Right forelimb (tissue), 1 donor: ENCODE data around the gene ITGA4.

Source experiments
- DNase-seq: peaks from one replicate; pipeline ENCODE4 v3.0.0-alpha.2; 2018

Gene ITGA4

DNA sequence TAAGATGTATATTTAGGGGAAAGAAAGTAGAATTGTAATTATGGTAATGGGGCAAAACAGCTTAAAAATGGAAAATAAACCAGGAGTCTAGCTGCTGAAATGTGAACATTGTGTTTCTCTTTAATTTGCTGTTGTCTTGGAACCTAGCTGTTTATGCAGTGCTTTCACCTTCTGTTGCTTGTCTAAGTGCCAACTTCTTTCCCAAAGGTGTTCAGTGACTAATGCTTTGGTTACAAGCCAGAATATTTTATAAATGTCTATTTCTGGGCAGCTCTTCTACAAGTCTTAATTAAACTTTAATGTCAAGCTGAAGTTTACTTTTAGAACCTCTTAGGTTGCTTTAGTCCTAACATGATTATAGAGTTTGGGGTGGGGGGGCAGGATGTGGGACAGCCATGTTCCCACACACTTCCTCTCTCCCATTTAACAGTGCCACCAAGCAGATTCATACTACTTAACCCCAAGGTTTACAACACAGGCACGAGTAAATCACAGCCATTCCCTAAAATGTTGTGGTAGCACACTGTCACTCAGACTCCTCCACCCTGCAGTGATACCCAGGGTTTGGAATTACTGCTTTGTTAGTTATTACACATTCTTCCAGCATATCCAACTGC, 60.6 kb downstream of the ITGA4 start:
- DNase-seq = no peak

GRCh38 chr2:181520253-181520652, 63.1 kb downstream of the ITGA4 start:
- DNase-seq = no peak

GRCh38 chr2:181523756-181524155, 66.6 kb downstream of the ITGA4 start:
- no peak for DNase-seq

- no peak for DNase-seq
Measured at GRCh38 chr2:181526014-181526413, 68.8 kb downstream of the ITGA4 start.

GRCh38 chr2:181527058-181527457, 69.9 kb downstream of the ITGA4 start:
- no peak for DNase-seq

DNA sequence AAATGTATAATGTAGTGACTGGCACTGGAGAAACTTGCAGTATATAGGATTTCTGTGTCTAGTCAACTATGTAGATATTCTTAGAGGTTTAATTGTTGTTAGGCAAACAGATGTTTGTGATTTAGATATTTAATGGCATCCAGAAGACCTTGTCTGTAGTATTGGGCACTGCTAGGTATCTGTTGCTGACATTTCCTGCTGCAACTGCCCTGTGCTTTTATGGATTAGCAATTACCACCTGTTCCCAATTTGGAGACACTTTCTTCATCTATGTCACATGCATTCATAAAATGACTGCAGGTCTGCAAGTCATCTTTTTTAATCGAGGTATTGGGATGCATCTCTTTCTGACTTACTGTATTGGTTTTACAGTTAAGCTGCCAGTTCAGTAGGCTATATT, 71.3 kb downstream of the ITGA4 start:
- no peak for DNase-seq

GRCh38 chr2:181536730-181537129, 79.5 kb downstream of the ITGA4 start:
- no peak for DNase-seq

DNA sequence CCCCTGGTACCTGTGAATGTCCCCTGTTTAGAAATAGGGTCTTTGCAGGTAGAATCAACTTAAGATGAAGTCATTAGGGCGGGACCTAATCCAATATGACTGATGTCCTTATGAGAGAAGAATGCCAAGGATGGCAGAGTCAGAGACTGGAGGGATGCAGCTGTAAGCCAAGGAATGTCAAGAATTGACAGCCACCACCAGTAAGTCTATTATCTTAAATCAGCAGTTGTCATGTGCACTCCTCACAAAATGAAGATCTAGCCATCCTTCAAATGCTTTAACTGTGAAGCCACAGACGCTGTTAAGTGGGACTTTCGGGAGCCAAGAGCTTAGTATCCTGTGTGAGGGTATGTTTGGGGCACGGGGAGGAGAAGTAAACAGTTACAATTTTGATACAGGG, 83.2 kb downstream of the ITGA4 start:
- DNase-seq = no peak

GRCh38 chr2:181542170-181542569, 85.0 kb downstream of the ITGA4 start:
- no peak for DNase-seq

DNA sequence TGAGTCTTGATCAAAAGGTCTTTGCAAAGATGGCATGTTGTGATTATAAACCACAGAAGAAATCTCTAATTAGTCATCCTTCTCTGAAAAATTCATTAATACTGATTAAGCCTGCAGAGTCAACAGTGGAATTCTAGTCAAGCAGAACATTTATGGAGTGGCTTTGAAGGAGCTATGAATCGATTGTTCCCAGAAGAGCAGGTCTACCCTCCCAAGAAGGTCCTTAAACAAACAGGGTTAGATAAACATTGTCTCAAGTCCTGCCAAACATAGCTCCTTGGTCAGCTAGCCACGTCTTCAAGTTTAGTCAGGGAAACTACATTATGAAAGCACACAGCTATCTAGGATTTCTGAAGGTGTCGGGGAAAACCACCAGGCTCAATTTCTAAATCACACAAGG, 88.9 kb downstream of the ITGA4 start:
- no peak for DNase-seq

GRCh38 chr2:181552808-181553207, 95.6 kb downstream of the ITGA4 start:
- DNase-seq = no peak

DNA sequence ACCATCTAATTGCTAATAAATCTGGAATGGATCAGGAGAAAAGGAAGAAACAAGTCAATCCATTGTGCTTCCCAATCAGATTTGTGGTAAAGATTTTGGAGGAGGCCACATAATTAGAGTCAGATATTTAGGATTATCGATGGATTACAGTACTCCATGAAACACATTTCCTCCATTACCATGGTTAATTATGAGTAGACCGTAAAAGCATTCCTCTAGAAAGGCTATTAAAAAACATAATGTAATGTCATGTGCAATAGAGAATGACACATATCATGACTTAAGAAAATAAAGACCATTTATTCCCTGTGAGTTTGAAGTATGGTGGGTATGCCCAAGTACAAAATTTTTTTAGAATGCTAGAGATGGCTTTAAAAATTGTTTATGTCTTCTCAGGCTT, 96.1 kb downstream of the ITGA4 start:
- DNase-seq = no peak

- no peak for DNase-seq
Measured at GRCh38 chr2:181554061-181554830, 97.1 kb downstream of the ITGA4 start.

DNA sequence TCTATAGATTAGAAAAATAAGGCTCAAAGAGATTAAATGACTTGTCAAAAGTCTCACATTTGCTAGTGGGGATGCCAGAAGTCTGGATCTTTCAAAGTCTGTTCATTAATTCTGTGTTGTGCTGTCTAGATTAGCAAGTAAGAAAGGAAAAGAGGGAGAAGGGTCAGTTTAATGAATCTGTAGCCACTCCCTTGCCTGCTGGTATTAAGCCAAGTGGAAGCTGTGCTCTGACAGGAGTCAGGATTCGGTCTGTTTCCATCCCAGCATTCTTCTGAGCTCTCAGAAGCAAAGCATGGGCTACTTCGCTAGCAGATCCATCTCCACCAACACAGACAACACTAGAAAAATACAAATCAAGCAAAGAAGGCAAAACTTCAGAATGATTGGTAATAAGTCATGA, 101.2 kb downstream of the ITGA4 start:
- no peak for DNase-seq

GRCh38 chr2:181563101-181563692, 106.0 kb downstream of the ITGA4 start:
- DNase-seq = no peak

DNA sequence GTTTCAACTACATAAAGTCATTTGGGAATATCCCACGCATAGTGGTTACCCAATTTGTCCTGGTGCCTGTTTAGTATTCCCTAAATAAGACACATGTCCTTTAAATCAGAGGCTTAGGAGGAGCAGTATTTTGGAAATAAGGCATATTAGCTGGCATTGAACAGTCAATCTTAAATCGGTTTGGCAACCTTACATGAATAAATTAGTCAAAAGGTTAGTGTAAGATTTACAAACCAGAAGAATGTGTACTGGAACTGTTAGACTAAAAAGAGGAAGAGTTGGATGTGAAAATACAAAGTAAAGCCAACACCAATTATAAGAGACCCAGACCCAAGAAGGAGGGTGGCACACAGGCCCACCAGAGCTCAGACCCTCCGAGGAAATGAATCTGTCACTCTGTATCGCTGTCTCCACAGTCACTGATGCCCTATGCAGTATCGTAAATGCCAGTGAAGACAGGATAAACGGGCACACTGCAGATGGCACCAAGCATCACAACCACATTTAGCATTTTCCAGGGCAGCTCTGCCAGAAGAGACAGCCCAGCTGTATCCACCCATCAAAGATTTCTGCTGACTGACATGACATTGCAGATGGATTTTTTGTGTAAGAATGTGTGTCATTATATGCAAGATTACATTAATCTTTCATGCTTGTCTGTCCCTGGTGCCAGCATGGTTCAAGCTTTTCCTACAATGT, 109.3 kb downstream of the ITGA4 start:
- no peak for DNase-seq

DNA sequence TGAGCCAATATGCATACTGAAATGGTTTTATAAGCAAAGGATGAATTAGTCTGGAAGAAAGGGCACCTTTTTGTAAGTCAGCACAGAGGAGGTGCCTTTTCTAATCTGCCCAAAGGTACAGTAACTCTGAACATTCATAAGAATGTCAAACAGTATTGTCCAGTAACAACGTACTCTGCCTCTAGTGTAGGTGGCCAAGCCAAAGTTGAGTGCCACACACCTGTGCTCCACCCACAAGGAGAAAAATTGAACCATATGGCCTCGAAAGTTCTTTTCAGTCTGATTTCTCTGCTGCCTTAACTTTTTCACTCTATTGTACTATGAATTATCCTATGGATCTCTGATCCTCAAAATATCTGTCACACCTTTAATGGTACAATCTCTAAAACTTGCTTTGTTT, 112.9 kb downstream of the ITGA4 start:
- no peak for DNase-seq

DNA sequence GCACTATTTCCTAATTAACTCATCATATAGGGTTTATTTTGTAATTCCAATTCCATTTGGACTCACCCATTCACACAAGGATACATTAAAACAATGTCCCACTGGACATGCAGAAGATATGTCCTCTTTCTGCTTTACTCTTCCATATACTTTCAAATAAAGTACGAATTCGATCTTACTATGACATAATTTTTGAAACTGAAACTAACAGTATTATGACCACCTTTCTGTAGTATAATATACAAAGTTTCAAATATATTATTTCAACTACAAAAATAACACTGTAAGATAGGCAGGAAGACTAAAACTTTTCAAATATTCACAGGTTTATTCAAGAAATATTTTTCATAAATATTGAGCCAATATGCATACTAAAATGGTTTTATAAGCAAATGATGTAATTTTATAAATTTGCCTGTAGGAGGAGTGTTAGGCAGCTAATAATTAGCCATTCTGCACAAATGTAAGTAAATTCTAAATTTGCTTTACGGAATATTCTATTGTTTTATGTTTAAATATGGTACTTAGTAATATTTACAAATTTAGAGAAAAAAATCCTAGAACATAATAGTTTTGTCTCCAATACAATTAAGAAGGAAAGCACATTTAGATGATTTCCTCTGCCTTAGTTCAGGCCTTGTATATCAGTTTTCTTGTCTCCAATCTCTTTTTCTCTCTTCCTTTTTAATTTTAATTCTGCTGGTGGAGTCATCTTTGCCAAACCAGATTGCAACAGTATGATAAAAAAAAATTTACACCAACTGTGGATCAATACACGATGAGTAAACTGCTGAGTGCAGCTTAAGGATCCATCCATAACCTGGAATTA, 113.9 kb downstream of the ITGA4 start:
- no peak for DNase-seq

DNA sequence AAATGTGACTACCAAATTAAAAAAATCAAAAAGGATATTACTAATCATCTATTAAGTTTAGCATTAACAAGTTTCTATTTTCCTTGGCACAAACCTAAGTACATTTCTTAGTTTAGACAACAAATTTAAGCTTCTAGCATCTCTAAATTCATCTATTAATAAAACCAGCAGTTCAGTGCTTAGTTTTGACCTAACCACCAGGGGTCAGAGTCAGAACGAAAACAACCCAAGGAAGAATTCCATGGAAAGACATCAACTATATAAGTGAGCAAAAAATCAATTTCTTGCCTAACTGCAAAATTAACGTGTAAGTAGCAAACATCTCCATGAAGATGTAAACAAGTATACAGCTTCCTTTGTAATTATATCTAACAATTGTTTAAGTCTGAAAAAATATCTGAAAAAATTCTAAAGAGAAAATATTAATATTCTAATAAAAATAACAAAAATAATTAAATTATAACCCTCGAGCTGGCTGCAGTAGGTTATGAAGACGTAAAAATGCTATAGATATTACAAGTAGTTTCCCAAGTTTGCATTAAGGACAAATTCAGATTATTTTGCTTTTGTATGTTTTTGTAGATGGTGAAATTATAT, 116.1 kb downstream of the ITGA4 start:
- no peak for DNase-seq

DNA sequence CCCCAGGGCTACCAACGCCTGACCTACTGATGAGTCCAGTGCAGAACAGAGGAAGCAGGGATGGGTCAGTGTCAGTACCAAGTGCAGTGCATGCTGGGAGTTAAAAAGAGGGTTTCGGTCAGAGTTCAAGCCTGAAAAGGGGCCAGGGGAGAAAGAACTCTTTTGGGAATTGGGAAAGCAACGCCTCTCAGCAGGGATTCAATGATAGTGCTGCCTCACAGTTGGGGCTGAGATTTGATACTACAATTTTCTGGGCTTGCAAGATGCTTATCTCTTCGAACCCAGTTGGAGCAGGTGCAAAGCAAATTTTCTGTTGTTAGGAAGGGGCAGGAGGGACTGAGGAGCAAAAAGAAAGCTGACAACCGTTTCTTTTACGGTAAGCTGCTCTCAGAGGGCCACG, 117.1 kb downstream of the ITGA4 start:
- DNase-seq = no peak

GRCh38 chr2:181575024-181575649, 118.0 kb downstream of the ITGA4 start:
- DNase-seq = no peak

DNA sequence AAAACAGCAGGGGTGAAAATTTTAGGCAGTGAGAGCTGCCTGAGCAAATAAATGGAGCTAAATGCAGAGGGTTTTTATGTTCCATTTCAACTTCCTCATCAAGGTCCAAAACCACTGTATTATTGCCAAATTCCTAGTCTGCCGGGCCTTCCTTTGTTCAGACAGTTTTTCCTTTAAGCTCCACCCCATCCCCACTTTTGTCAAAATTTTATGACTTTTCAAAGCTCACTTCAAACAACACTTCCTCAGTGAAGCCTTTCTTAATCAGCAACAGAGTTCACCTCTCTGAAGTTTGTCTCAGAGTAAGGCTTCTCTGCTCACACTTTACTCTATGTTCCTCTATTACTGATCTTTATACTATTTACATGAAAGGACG, 118.5 kb downstream of the ITGA4 start:
- no peak for DNase-seq
